GM12878 (cell line): ENCODE results near the gene PEX1. TPM values are rescaled to one million over a fixed set of nuclear protein-coding genes. Genes with fewer than 3 reads are reported as not detected.

Source experiments
- ATAC-seq: fragments of 200-7000 bp; cut with Tn5 transposase; 3 replicates; pipeline ENCODE4 v1.9.1; 2020; ENCODE audit warnings: mild to moderate bottlenecking, moderate library complexity
- BruUV-seq: library from RNA; stranded (reverse); fragments of 400-500 nt; replicated peaks from 2 replicates; lab custom pipeline; 2021; lab: Mats Ljungman, UMichigan
- CTCF ChIA-PET: fragments of 300-600 bp; sonication (Branson Sonifier 250); formaldehyde crosslinking; extraction: SDS; loops from one replicate; lab custom pipeline; 2021; ENCODE audit warnings: inconsistent platforms; lab: Yijun Ruan, JAX
- POLR2A ChIA-PET: fragments of 350-600 bp; formaldehyde crosslinking; extraction: SDS; loops from one replicate; lab custom pipeline; 2021; ENCODE audit warnings: inconsistent platforms; lab: Charles Lee
- RAD21 ChIA-PET: fragments of 300-600 bp; sonication (Branson Sonifier 250); formaldehyde crosslinking; loops from one replicate; lab custom pipeline; 2023; ENCODE audit warnings: antibody characterized with exemption; ENCODE audit not compliant: unreplicated experiment; lab: Charles Lee
- SMC1A ChIA-PET: fragments of 300-600 bp; sonication (Branson Sonifier 250); formaldehyde crosslinking; loops from one replicate; lab custom pipeline; 2023; ENCODE audit not compliant: unreplicated experiment, uncharacterized antibody; lab: Charles Lee
- DNase-seq: peaks from one replicate; pipeline ENCODE4 v3.0.0-alpha.2; 2011; ENCODE audit warnings: low read depth, low spot score
- FAIRE-seq: peaks from 3 replicates; lab custom pipeline; 2011; peaks lifted over from hg19 to GRCh38; lab: Jason Lieb, UNC
- H2AFZ ChIP-seq: 2 replicates; pipeline ENCODE4 v1.6.0; 2011; ENCODE audit warnings: low read depth, low read length, control low read depth; ENCODE audit not compliant: control insufficient read depth
- H3K27ac ChIP-seq: 2 replicates; pipeline ENCODE4 v1.5.1; 2011; ENCODE audit warnings: control low read depth; ENCODE audit not compliant: control insufficient read depth, insufficient read depth
- H3K27me3 ChIP-seq, 2 experiments: replicated peaks in 1 of 2; 2 replicates each; pipeline versions ENCODE4 v1.6.0 to v1.6.1; 2011; ENCODE audit warnings: low read length in 1 of 2; ENCODE audit not compliant: control insufficient read depth in 2 of 2, insufficient read depth in 2 of 2
- H3K36me3 ChIP-seq, 2 experiments: 2 replicates each; pipeline ENCODE4 v1.5.1; 2011; ENCODE audit warnings: low read length in 1 of 2; ENCODE audit not compliant: control insufficient read depth in 2 of 2, insufficient read depth in 2 of 2
- H3K4me1 ChIP-seq: 2 replicates; pipeline ENCODE4 v1.6.1; 2011; ENCODE audit warnings: mild to moderate bottlenecking, low read length, moderate library complexity, mixed read lengths; ENCODE audit not compliant: control insufficient read depth, insufficient read depth
- H3K4me2 ChIP-seq: 2 replicates; pipeline ENCODE4 v1.6.0; 2011; ENCODE audit warnings: control low read depth; ENCODE audit not compliant: control insufficient read depth, insufficient read depth
- H3K4me3 ChIP-seq: fragments of 200-600 bp; sonication (generic); 2 replicates; pipeline ENCODE4 v1.5.1; 2016
- H3K79me2 ChIP-seq: 2 replicates; pipeline ENCODE4 v1.6.0; 2011; ENCODE audit warnings: low read length; ENCODE audit not compliant: control insufficient read depth, insufficient read depth
- H3K9ac ChIP-seq: 2 replicates; pipeline ENCODE4 v1.8.0; 2011; ENCODE audit warnings: low read length, control low read depth, mixed read lengths; ENCODE audit not compliant: control insufficient read depth, insufficient read depth
- H3K9me3 ChIP-seq: replicated peaks from 3 replicates; pipeline ENCODE4 v1.5.1; 2011; ENCODE audit warnings: mild to moderate bottlenecking, low read length; ENCODE audit not compliant: control insufficient read depth, insufficient read depth
- H4K20me1 ChIP-seq: 2 replicates; pipeline ENCODE4 v1.6.0; 2011; ENCODE audit not compliant: control insufficient read depth, insufficient read depth
- HDGF ChIP-seq: fragments of 450-650 bp; IDR thresholded peaks from 2 replicates; pipeline ENCODE4 v1.6.1; 2016; ENCODE audit warnings: antibody characterized with exemption
- IRF4 ChIP-seq: IDR thresholded peaks from 2 replicates; pipeline ENCODE4 v1.6.1; 2011; ENCODE audit warnings: low read depth, low read length
- MEF2B ChIP-seq: fragments of 450-650 bp; IDR thresholded peaks from 2 replicates; pipeline ENCODE4 v1.6.1; 2018; ENCODE audit warnings: mild to moderate bottlenecking, moderate library complexity; ENCODE audit not compliant: partially characterized antibody, poor library complexity, severe bottlenecking
- SMARCA5 ChIP-seq: fragments of 450-650 bp; IDR thresholded peaks from 2 replicates; pipeline ENCODE4 v1.6.1; 2017; ENCODE audit warnings: mild to moderate bottlenecking
- ZBTB40 ChIP-seq: fragments of 450-650 bp; IDR thresholded peaks from 2 replicates; pipeline ENCODE4 v1.6.1; 2016; ENCODE audit warnings: mild to moderate bottlenecking, moderate library complexity, borderline replicate concordance
- WGBS: methylation state at CpG from one replicate; pipeline ENCODE4 v1.1.6; 2016; ENCODE audit warnings: low lambda C conversion rate; ENCODE audit not compliant: insufficient replicate concordance, insufficient coverage; ENCODE audit errors: missing lambda C conversion rate; 5-methylcytosine and 5-hydroxymethylcytosine counted together
- in situ Hi-C: fragments of 300-500 bp; cut with MboI; formaldehyde crosslinking; loops from 9 replicates; pipeline ENCODE4 v1.14.3; 2018; ENCODE audit warnings: mixed read lengths
- intact Hi-C: fragments of 100-400 bp; cut with micrococcal nuclease; formaldehyde crosslinking; loops from one replicate; pipeline ENCODE4 v1.14.2; 2022; ENCODE audit not compliant: unreplicated experiment
- polyA plus RNA-seq, 11 experiments: library from polyadenylated mRNA; depleted of rRNA in 4 of 11; unstranded in 6 of 11; stranded (reverse) in 5 of 11; fragments of >200 nt; fragmentation: Nextera tagmentation in 4 of 11; fragmentation: Illumina TruSeq in 1 of 11; extraction: Ambion mirVana in 4 of 11; extraction: Trizol in 1 of 11; gene quantifications; 1 replicate in 1 of 11; 2 replicates in 10 of 11; pipeline versions ENCODE4 v1.2.1 to v1.2.3, GENCODE V29; 2011 to 2016; ENCODE audit warnings: inconsistent platforms in 2 of 11, missing spikeins in 2 of 11, low read depth in 1 of 11
- total RNA-seq, 4 experiments: library from RNA; depleted of rRNA in 3 of 4; stranded (reverse); fragments of >200 nt in 3 of 4; fragmentation: Illumina TruSeq in 1 of 4; extraction: Trizol in 1 of 4; gene quantifications; 2 replicates each; pipeline versions ENCODE4 v1.2.1 to v1.2.3, GENCODE V29; 2013 to 2021

The PEX1 gene
- total and polyA plus RNA-seq, 10 of the 15 experiments (the other 5 are each of a cell fraction or from before 2014, with no cell fraction given) = 6.7 to 22.9 (median 15.4) TPM

DNA sequence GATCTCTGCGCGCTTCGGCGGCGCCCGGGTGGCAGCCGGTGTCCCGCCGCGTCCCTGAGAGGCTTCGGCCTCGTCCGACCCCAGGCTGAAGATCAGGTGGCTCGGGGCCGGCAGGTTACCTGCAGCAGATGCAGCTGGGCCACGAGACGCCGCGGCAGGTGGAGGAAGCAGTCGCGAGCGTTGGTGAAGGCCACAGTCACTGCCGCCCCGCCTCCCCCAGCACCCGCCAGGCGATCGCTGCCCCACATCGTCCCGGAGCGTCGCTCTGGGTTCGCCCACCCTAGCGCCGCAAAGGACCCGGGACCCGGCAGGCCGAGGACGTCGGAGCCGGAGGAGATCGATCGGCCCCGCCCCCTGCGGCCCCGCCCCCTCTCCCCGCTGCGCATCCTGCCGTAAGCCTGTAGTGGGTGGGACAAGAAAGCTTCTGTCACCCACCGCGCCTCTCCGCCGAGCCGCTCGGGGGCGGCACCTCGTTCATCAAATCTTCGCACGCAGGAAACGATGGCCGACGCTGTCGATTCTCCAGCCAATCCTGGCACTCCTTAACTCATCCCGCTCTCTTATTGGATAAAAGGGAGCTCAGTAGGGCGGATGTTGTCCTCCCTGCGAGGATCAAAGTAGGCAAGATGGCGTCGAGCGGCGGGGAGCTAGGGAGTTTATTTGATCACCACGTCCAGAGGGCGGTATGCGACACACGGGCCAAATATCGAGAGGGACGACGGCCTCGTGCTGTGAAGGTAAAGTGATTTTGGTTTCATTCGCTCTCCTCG is at the start of gene PEX1, which contains the start of gene RBM48 (continued):
- TF ChIP-seq ZBTB40 = peak; percentile 94
- TF ChIP-seq MEF2B = peak; percentile 20
- 0 out of 2 replicates have a peak, but pooled peaks have one; percentile 19 for TF ChIP-seq SMARCA5
- TF ChIP-seq IRF4 = 0 out of 2 replicates have a peak, but pooled peaks have one; percentile 29

DNA sequence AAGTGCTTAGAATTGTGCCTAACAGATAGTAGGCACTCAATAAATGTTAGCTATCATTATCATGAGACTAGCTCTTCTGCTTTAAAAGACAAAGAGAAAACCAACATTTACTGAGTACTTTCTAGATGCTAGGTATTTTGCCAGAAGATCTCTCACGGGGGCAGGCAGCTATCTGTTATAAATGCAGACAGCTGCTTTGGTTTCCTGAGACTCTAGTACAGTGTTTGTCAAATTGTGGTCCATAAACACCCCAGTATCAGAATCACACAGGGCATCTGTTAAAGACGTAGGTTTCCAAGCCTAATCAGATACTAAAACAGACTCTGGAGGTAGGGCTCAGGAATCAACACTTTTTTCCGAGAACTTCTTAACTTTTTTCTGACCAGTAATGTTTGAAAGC is 48.0 kb upstream of the PEX1 start:
- FAIRE-seq (no peak), DNase-seq (no peak), ATAC-seq (no peak)
- Histone ChIP-seq H3K9me3 (no peaks in the 10 kb centered on the region), H3K27ac (no peak overlapping the region), H3K9ac (no peak overlapping the region), H3K36me3 (peaks cover 8 to 36% of the 10 kb centered on the region in 2 experiments), H3K4me1 (no peaks in the 10 kb centered on the region), H3K4me2 (no peak overlapping the region), H4K20me1 (no peaks in the 10 kb centered on the region; the same call in 1 of the 2 replicates), H2AFZ (no peak overlapping the region), H3K79me2 (no peaks in the 10 kb centered on the region; the same call in none of the 2 replicates), H3K4me3 (no peak overlapping the region), H3K27me3 (no peaks in the 10 kb centered on the region)
- WGBS = 98% methylated on average over 3 of the region's 3 CpGs
- POLR2A ChIA-PET = no interaction called here
- no TSS peak for BruUV-seq
- TF ChIP-seq HDGF = no peak
- CTCF ChIA-PET = interaction anchor here (1.5 to 1.6 kb wide), 2 partner anchors 9 to 12 kb away, joined by 3 to 6 read pairs; no protein-coding TSS in a partner anchor
- SMC1A ChIA-PET = interaction anchor here (0.7 to 1.7 kb wide), 4 partner anchors 9 to 59 kb away, joined by 3 to 5 read pairs (median 4); no protein-coding TSS in a partner anchor
- RAD21 ChIA-PET = no interaction called here
- intact Hi-C loops (no loop called here), in situ Hi-C loops (no loop called here)
